HG03342 (cell line): ENCODE data around the gene F2RL1.
"Not testable (repeated sequence)": the region's sequence is repeated elsewhere in the genome, so short reads cannot be mapped to it uniquely, and the experiment has no call there.

Source experiments
- ATAC-seq: cut with Tn5 transposase; IDR thresholded peaks from one replicate; pipeline ENCODE4 v1.9.1; 2021; ENCODE audit warnings: mild to moderate bottlenecking, moderate library complexity; ENCODE audit not compliant: unreplicated experiment

The F2RL1 gene

GRCh38 chr5:76805821-76806505, 12.9 kb upstream of the F2RL1 start:
- no peak for ATAC-seq

DNA sequence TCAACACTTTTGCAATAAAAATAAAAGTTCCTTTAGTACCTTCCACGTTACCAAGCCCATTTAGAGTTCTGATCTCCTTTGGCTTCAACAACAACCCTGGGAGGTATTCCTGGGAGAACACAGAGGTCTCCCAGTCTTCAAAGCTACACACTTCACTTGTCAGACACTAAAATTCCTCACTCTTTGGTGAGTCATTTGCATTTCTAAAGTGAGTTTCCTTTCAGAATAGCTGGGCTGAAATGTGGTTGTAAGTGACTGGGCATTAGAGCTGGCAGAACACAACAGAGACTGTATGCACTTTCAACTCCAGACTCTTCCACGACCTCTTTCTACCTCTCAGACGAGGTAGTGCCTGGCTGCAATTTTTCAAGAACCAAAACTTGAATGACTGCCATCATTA, 11.5 kb upstream of the F2RL1 start:
- ATAC-seq: no peak

GRCh38 chr5:76808141-76808691, 10.6 kb upstream of the F2RL1 start:
- ATAC-seq: no peak

GRCh38 chr5:76809141-76809540, 9.7 kb upstream of the F2RL1 start:
- no peak for ATAC-seq

- ATAC-seq: no peak
Observed at GRCh38 chr5:76810236-76810635, 8.6 kb upstream of the F2RL1 start.

GRCh38 chr5:76811214-76811613, 7.6 kb upstream of the F2RL1 start:
- no peak for ATAC-seq

- not testable (repeated sequence) for ATAC-seq
Observed at GRCh38 chr5:76812209-76812608, 6.6 kb upstream of the F2RL1 start.

- no peak for ATAC-seq
Observed at GRCh38 chr5:76813982-76814562, 4.8 kb upstream of the F2RL1 start.

DNA sequence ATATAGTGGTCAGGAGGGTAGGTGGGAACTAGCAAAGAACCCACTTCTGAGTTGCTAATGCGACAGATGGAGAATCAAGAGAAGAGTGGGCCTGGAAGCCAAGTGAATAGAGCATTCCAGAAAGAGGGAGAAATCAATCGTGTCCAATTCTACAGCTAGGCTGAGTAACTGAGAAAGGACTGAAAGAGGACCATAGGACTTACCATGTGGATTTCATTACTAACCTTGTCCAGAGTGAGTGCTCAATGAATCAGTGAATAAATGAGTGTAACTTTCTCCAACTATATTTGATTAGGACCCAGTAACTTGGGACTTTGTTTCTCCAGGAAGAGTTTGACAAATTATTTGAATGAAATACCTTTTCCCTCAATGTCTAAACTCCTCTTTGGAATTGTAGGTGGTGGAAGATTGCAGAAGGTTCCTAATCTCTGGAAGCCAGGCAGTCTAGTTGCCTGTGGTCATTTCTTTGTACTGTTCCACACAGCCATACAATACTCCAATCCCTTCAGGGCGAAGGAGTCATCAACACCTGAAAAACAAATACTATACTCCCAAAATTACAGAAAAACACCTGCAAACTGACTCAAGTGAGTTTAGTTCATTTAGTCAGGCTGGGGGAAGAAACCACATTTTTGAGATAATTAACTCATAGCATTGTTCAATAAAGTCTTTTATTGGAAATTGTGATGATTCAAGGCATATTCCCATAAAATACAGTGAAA, 2.6 kb upstream of the F2RL1 start:
- ATAC-seq: no peak

GRCh38 chr5:76819851-76820525, 1.2 kb downstream of the F2RL1 start:
- no peak for ATAC-seq

DNA sequence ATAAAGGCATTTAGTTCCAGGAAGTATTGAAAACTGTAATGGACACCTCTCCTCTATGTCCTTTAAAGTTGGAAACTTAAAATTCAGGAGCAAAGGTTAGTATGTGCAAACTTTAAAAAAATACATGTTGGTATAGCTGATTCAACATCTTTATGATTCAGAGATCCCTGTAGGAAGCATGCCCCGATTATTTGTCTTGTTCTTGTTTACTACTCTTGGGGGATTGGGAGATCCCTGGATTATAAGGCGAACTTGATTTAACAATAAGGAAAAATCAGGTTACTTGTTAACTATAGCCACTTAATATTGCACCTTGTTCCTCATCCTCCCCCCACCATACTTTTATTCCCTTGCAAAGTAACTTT, 1.7 kb downstream of the F2RL1 start:
- no peak for ATAC-seq

DNA sequence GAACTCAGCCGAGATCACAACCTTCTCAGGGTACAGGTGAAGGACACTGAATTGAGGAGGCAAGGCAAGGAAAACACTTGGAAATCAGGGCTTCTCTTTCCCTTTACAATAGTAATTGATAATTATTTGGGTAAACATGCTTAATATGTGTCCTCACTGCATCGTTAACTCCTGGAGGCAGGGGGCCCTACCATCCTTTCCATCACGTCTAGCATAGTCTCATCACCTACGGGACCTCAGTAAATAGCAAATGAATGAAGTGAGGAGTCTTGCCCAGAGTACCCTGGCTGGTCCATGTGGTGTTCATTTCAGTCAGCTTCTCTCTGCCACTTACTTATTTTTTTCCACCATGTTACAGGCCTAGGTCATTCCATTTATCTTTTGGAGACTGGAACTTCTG, 2.3 kb downstream of the F2RL1 start:
- ATAC-seq: no peak

DNA sequence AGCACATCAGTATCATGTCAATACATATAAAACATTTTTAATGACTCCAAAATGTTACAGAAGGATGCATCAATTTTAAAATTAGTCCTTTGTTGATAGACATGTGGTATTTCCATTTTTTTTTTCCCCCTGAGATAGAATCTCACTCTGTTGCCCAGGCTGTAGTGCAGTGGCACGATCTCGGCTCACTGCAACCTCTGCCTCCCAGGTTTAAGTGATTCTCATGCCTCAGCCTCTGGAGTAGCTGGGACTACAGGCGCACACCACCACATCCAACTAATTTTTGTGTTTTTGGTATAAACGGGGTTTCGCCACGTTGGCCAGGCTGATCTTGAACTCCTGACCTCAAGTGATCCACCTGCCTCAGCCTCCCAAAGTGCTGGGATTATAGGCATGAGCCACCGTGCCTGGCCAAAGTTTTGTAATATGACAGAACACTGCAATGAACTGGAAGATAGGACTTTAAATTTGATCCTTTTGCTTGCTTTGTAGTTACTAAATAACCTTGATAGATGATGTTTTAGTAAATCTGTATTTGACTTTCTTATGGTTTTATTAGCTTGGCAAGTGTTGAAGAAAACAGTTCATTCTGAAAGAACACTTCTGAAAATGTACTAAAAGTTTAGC, 3.4 kb downstream of the F2RL1 start:
- ATAC-seq: not testable (repeated sequence)

- ATAC-seq: not testable (repeated sequence)
Observed at GRCh38 chr5:76826416-76826815, 7.6 kb downstream of the F2RL1 start.

DNA sequence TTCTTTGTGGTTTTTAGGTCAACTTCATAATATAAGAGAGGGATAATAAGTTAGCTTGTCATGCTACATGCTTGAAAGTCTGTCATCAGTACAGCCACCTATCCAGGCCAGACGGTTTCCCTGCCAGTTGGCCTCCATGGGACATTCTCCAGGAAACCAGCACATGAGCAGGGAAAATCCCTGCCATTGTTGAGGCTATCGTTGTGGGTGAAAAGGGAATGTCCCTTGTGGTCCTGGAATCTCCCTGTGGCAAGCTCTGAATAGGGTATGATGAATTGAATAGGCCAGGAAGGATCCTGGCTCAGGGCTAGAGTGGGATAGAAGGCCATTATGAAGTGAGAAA, 12.3 kb downstream of the F2RL1 start:
- ATAC-seq: no peak

DNA sequence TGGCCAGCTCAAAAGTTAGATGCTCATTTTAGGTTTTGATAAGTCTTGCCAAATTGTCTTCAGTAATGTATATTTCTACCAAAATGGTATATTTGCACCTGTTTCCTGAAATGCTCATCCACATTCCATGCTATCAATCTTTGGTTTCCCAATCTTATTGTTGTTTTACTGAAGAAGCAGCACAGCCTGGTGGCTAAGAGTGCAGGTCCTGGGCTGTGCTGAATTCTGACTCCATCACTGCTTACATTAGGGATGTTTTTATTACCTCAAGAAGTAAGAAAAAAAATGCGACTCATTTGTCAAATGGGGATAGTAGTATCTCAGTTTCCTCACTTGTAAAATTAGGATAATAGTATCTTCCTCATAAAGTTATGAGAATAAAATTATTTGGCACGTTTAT, 17.4 kb downstream of the F2RL1 start:
- no peak for ATAC-seq

- no peak for ATAC-seq
Observed at GRCh38 chr5:76836585-76836984, 17.8 kb downstream of the F2RL1 start.

DNA sequence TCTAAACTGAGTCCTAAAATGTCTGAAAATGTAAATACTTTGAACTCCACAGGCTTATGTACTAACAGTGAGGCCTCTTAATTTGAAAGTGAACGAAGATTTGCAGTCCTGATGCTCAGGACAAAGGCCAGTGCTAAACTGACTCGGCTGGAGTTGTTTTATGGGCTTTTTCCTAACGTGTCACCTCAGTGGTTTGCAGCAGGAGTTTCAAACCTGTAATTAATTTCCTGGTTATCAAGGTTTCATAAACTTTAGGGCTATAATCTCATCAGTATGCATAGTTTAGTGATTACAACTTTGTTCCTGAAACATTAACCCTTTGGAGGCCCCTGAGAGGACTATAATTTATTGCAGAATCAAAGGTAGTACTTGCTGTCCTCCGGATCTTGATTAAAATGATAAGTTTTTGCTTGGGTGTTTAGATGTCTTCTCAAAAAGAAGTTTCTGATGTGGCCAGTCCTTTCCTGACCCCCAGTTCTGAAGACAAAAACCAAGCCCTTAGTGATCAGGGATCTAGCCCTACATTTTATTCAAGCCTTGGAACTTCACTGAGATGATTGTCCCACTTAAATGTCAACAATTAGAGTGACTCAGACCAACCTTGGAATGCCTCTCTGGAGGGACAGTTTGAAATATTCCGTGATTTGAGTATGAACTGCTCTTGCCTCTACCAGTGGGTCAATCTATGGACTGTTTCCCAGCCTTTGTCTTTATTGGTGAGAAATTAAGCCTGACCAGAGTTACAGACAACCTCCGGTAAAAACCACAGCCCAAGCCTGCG, 19.8 kb downstream of the F2RL1 start:
- no peak for ATAC-seq

GRCh38 chr5:76841361-76841760, 22.5 kb downstream of the F2RL1 start:
- ATAC-seq: no peak

GRCh38 chr5:76845890-76846289, 27.1 kb downstream of the F2RL1 start:
- ATAC-seq: no peak
